HCT116 (cell line): Measurements from ENCODE around the gene MSH3. TPM values are rescaled to one million over a fixed set of nuclear protein-coding genes. Genes with fewer than 3 reads are reported as not detected.
"Not testable (repeated sequence)": the region's sequence is repeated elsewhere in the genome, so short reads cannot be mapped to it uniquely, and the experiment has no call there.

Source experiments
- ATAC-seq: fragments of 200-7000 bp; cut with Tn5 transposase; 2 replicates; pipeline ENCODE4 v1.9.1; 2020; ENCODE audit warnings: mild to moderate bottlenecking, moderate library complexity
- BruUV-seq: library from RNA; stranded (reverse); fragments of 400-500 nt; replicated peaks from 2 replicates; lab custom pipeline; 2021; lab: Mats Ljungman, UMichigan
- CTCF ChIA-PET: fragments of 300-600 bp; sonication (Branson Sonifier 250); formaldehyde crosslinking; loops from one replicate; lab custom pipeline; 2021; ENCODE audit warnings: antibody characterized with exemption; lab: Charles Lee
- POLR2A ChIA-PET: fragments of 300-600, 350-600 bp; sonication (Branson Sonifier 250); formaldehyde crosslinking; loops from one replicate; lab custom pipeline; 2021; ENCODE audit warnings: antibody characterized with exemption; lab: Charles Lee
- RAD21 ChIA-PET, 2 experiments: fragments of 300-600 bp; sonication (Branson Sonifier 250); formaldehyde crosslinking; loops; one replicate each; lab custom pipeline; 2023; ENCODE audit warnings: low total read pairs in 2 of 2; ENCODE audit not compliant: uncharacterized antibody in 2 of 2, unreplicated experiment in 2 of 2, low non-redundant PET in 1 of 2; lab: Charles Lee
- DNase-seq: peaks from one replicate; pipeline ENCODE4 v3.0.0-alpha.2; 2010; ENCODE audit warnings: low read depth, low spot score
- H2AFZ ChIP-seq: fragments of 200-600 bp; shearing (Covaris generic), sonication (generic); 2 replicates; pipeline ENCODE4 v1.6.1; 2017; ENCODE audit warnings: low read depth, mixed run types, mixed read lengths, antibody characterized with exemption, low read length; ENCODE audit not compliant: poor library complexity, severe bottlenecking
- H3K27ac ChIP-seq: 2 replicates; pipeline ENCODE4 v1.5.1; 2012; ENCODE audit warnings: low read depth, low read length
- H3K27me3 ChIP-seq: fragments of 200-600 bp; sonication (generic); 2 replicates; pipeline ENCODE4 v1.6.1; 2016; ENCODE audit warnings: mixed run types, low read length, mixed read lengths; ENCODE audit not compliant: insufficient read depth
- H3K36me3 ChIP-seq, 2 experiments: fragments of 200-500 bp in 1 of 2; fragments of 200-600 bp in 1 of 2; sonication (Bioruptor generic) in 1 of 2; sonication (generic) in 1 of 2; 2 replicates each; pipeline versions ENCODE4 v1.5.1 to v1.6.1; 2014 to 2016; ENCODE audit warnings: low read length in 2 of 2, inconsistent platforms in 1 of 2, mixed read lengths in 1 of 2, mixed run types in 1 of 2; ENCODE audit not compliant: insufficient read depth in 2 of 2, control insufficient read depth in 1 of 2
- H3K4me1 ChIP-seq, 2 experiments: fragments of 200-600 bp in 1 of 2; sonication (generic) in 1 of 2; 2 replicates each; pipeline versions ENCODE4 v1.5.1 to v1.6.1; 2012 to 2017; ENCODE audit warnings: low read length in 2 of 2, inconsistent platforms in 1 of 2, mild to moderate bottlenecking in 1 of 2, mixed read lengths in 1 of 2, mixed run types in 1 of 2, moderate library complexity in 1 of 2; ENCODE audit not compliant: insufficient read depth in 2 of 2, control insufficient read depth in 1 of 2
- H3K4me2 ChIP-seq: fragments of 200-600 bp; sonication (generic); 2 replicates; pipeline ENCODE4 v1.6.1; 2017; ENCODE audit warnings: mixed run types, low read length, mixed read lengths
- H3K4me3 ChIP-seq, 2 experiments: fragments of 200-600 bp in 1 of 2; sonication (generic) in 1 of 2; replicated peaks in 1 of 2; 2 replicates each; pipeline ENCODE4 v1.5.1; 2011 to 2016; ENCODE audit warnings: low read length in 2 of 2, control low read depth in 1 of 2, low read depth in 1 of 2, mild to moderate bottlenecking in 1 of 2, mixed read lengths in 1 of 2, mixed run types in 1 of 2
- H3K79me2 ChIP-seq: fragments of 200-600 bp; sonication (generic); 2 replicates; pipeline ENCODE4 v1.6.1; 2017; ENCODE audit warnings: mild to moderate bottlenecking, mixed run types, low read length, moderate library complexity, mixed read lengths; ENCODE audit not compliant: insufficient read depth
- H3K9ac ChIP-seq: fragments of 200-600 bp; sonication (generic); 2 replicates; pipeline ENCODE4 v1.6.1; 2016; ENCODE audit warnings: low read length, mixed read lengths
- H3K9me2 ChIP-seq: fragments of 200-600 bp; sonication (generic), shearing (Covaris generic); 2 replicates; pipeline ENCODE4 v1.6.1; 2017; ENCODE audit warnings: mixed run types, mild to moderate bottlenecking, moderate library complexity; ENCODE audit not compliant: insufficient read depth
- H3K9me3 ChIP-seq, 2 experiments: fragments of 200-500 bp in 1 of 2; fragments of 200-600 bp in 1 of 2; sonication (Bioruptor generic) in 1 of 2; sonication (generic) in 1 of 2; 2 replicates each; pipeline ENCODE4 v1.6.1; 2014 to 2017; ENCODE audit warnings: low read length in 2 of 2, mixed read lengths in 2 of 2, inconsistent platforms in 1 of 2, low read depth in 1 of 2, mild to moderate bottlenecking in 1 of 2, mixed run types in 1 of 2, moderate library complexity in 1 of 2; ENCODE audit not compliant: control insufficient read depth in 1 of 2, insufficient read depth in 1 of 2
- H4K20me1 ChIP-seq: fragments of 200-600 bp; sonication (generic), shearing (Covaris generic); 2 replicates; pipeline ENCODE4 v1.6.1; 2017; ENCODE audit warnings: mixed run types, mild to moderate bottlenecking, moderate library complexity; ENCODE audit not compliant: insufficient read depth
- CBX3 ChIP-seq: IDR thresholded peaks from 2 replicates; pipeline ENCODE4 v1.6.1; 2012; ENCODE audit warnings: low read depth
- ELF1 ChIP-seq: IDR thresholded peaks from 2 replicates; pipeline ENCODE4 v1.6.1; 2012; ENCODE audit warnings: low read depth, borderline replicate concordance
- RAD21 ChIP-seq: IDR thresholded peaks from 2 replicates; pipeline ENCODE4 v1.6.1; 2012; ENCODE audit warnings: low read depth, mild to moderate bottlenecking
- SP1 ChIP-seq: IDR thresholded peaks from 2 replicates; pipeline ENCODE4 v1.6.1; 2012; ENCODE audit warnings: low read depth
- YY1 ChIP-seq: IDR thresholded peaks from 2 replicates; pipeline ENCODE4 v1.6.1; 2011; ENCODE audit warnings: low read length, low read depth, moderate library complexity, mild to moderate bottlenecking; ENCODE audit not compliant: insufficient replicate concordance; ENCODE audit errors: extremely low read depth
- ZNF274 ChIP-seq: fragments of 200-500 bp; sonication (Bioruptor generic); IDR thresholded peaks from 2 replicates; pipeline ENCODE4 v1.6.1; 2014; ENCODE audit warnings: mild to moderate bottlenecking, low read depth, low read length, inconsistent platforms
- intact Hi-C: fragments of 100-400 bp; cut with micrococcal nuclease; formaldehyde crosslinking; loops from 2 replicates; pipeline ENCODE4 v1.10.0; 2022
- total RNA-seq: library from RNA; stranded (reverse); gene quantifications from one replicate; pipeline ENCODE4 v1.2.1, GENCODE V29; 2021; ENCODE audit not compliant: unreplicated experiment
- TF ChIP-seq, protein P1 (sequence below): IDR thresholded peaks from 2 replicates; pipeline ENCODE4 v1.6.1; 2012; ENCODE audit warnings: low read depth

MSH3 gene
- total RNA-seq, 1 experiment from 2014 or later = 4.9 TPM

- TF ChIP-seq, protein P1, sequence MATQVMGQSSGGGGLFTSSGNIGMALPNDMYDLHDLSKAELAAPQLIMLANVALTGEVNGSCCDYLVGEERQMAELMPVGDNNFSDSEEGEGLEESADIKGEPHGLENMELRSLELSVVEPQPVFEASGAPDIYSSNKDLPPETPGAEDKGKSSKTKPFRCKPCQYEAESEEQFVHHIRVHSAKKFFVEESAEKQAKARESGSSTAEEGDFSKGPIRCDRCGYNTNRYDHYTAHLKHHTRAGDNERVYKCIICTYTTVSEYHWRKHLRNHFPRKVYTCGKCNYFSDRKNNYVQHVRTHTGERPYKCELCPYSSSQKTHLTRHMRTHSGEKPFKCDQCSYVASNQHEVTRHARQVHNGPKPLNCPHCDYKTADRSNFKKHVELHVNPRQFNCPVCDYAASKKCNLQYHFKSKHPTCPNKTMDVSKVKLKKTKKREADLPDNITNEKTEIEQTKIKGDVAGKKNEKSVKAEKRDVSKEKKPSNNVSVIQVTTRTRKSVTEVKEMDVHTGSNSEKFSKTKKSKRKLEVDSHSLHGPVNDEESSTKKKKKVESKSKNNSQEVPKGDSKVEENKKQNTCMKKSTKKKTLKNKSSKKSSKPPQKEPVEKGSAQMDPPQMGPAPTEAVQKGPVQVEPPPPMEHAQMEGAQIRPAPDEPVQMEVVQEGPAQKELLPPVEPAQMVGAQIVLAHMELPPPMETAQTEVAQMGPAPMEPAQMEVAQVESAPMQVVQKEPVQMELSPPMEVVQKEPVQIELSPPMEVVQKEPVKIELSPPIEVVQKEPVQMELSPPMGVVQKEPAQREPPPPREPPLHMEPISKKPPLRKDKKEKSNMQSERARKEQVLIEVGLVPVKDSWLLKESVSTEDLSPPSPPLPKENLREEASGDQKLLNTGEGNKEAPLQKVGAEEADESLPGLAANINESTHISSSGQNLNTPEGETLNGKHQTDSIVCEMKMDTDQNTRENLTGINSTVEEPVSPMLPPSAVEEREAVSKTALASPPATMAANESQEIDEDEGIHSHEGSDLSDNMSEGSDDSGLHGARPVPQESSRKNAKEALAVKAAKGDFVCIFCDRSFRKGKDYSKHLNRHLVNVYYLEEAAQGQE = no peak
- TF ChIP-seq RAD21 (no peak), CBX3 (no peak), ELF1 (no peak), YY1 (no peak), SP1 (no peak), ZNF274 (no peak)
- TF ChIP-seq, all 23 proteins: peak for 0
These were observed 85.4 kb downstream of the MSH3 start (continued) for GRCh38 chr5:80739898-80740297.

- H3K27ac ChIP-seq, POLR2A ChIA-PET, intact Hi-C loops, H2AFZ ChIP-seq, H3K4me1 ChIP-seq, H3K9me2 ChIP-seq, H3K9ac ChIP-seq, BruUV-seq, DNase-seq, H3K9me3 ChIP-seq, H3K4me2 ChIP-seq, H3K79me2 ChIP-seq, CTCF ChIA-PET, H3K36me3 ChIP-seq, H3K27me3 ChIP-seq, H4K20me1 ChIP-seq, RAD21 ChIA-PET, H3K4me3 ChIP-seq, ATAC-seq: not testable (repeated sequence)
These were observed 86.0 kb downstream of the MSH3 start for GRCh38 chr5:80740488-80740887.
